Activated T-cell treated with anti-CD3 and anti-CD28 coated beads, Interleukin-2, amount 50 U/mL, for 4 hours (primary cell): ENCODE data around the gene TRAF5. TPM values are rescaled to one million over a fixed set of nuclear protein-coding genes. Genes with fewer than 3 reads are reported as not detected.

ENCODE experiments used
- ATAC-seq, 2 donors: fragments of 200-7000 bp; cut with Tn5 transposase; one replicate each; pipeline ENCODE4 v1.10.0; 2021
- DNase-seq: peaks from one replicate; pipeline ENCODE4 v3.0.0-alpha.2; 2020
- H3K27me3 Mint-ChIP-seq: one replicate; pipeline ENCODE4 v1.8.0; 2021; ENCODE audit warnings: low read depth, mixed read lengths
- H3K36me3 Mint-ChIP-seq: one replicate; pipeline ENCODE4 v1.8.0; 2022; ENCODE audit warnings: mixed read lengths; ENCODE audit not compliant: insufficient read depth
- H3K4me1 Mint-ChIP-seq: one replicate; pipeline ENCODE4 v1.8.0; 2021; ENCODE audit warnings: low read depth, mixed read lengths
- H3K4me3 Mint-ChIP-seq: one replicate; pipeline ENCODE4 v1.8.0; 2021; ENCODE audit warnings: mild to moderate bottlenecking, moderate library complexity, mixed read lengths
- H3K9me3 Mint-ChIP-seq: one replicate; pipeline ENCODE4 v1.8.0; 2021; ENCODE audit warnings: mixed read lengths
- total RNA-seq, 3 donors: library from RNA; stranded (reverse); gene quantifications; one replicate each; pipeline ENCODE4 v1.2.1, GENCODE V29; 2021

TRAF5 gene
- total RNA-seq, result 10 to 100 TPM; 16.3 to 20.6 (median 17.0) TPM

GRCh38 chr1:211326528-211327345, at the start of gene TRAF5:
TRAF5 (plus strand) TSS chr1:211326833; CDS start chr1:211353240, 26,407 bp downstream.
- no peaks in the 10 kb centered on the region for H3K9me3 Mint-ChIP-seq
- peak; percentile 27 to 36 for ATAC-seq
- H3K36me3 Mint-ChIP-seq, result peaks cover 7% of the 10 kb centered on the region
- peaks cover 77% of the 10 kb centered on the region for H3K4me1 Mint-ChIP-seq
- H3K4me3 Mint-ChIP-seq, result peak within 1 kb of the TSS; percentile 91
- no peaks in the 10 kb centered on the region for H3K27me3 Mint-ChIP-seq
- DNase-seq, result peak; percentile 46

GRCh38 chr1:211279340-211279739, 47.3 kb upstream of the TRAF5 start:
- no peak for DNase-seq
- Mint-ChIP-seq H3K9me3 (no peaks in the 10 kb centered on the region), H3K4me1 (no peaks in the 10 kb centered on the region), H3K27me3 (no peaks in the 10 kb centered on the region), H3K4me3 (no peak overlapping the region), H3K36me3 (peaks cover 9% of the 10 kb centered on the region)
- ATAC-seq, result peak; percentile 29 to 64

DNA sequence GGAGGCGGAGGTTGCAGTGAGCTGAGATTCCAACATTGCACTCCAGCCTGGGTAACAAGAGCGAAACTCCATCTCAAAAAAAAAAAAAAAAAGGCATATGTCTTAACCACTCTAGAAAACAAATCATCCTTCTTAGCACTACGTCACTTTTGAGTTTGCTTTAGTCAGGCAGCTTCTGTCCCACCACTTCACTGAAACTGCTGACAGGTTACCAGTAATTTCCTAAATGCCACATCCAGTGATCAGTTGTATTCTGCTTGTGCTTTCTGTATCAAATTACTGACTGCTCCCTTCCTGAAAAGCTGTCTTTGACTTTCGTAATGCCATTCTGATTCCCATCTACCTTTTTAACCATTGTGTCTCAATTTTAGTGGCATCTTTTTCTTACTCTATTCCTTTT, 45.7 kb upstream of the TRAF5 start:
- no peaks in the 10 kb centered on the region for H3K27me3 Mint-ChIP-seq
- H3K9me3 Mint-ChIP-seq, result no peaks in the 10 kb centered on the region
- ATAC-seq, result peak; percentile 80 to 89
- peaks cover 20% of the 10 kb centered on the region for H3K36me3 Mint-ChIP-seq
- H3K4me3 Mint-ChIP-seq, result no peak overlapping the region
- DNase-seq, result no peak
- peaks cover 2% of the 10 kb centered on the region for H3K4me1 Mint-ChIP-seq

GRCh38 chr1:211281320-211282022, 45.2 kb upstream of the TRAF5 start:
- DNase-seq (no peak), ATAC-seq (peak; percentile 31 to 33)
- Mint-ChIP-seq H3K4me1 (peaks cover 2% of the 10 kb centered on the region), H3K36me3 (peaks cover 23% of the 10 kb centered on the region), H3K9me3 (no peaks in the 10 kb centered on the region), H3K4me3 (no peak overlapping the region), H3K27me3 (no peaks in the 10 kb centered on the region)

DNA sequence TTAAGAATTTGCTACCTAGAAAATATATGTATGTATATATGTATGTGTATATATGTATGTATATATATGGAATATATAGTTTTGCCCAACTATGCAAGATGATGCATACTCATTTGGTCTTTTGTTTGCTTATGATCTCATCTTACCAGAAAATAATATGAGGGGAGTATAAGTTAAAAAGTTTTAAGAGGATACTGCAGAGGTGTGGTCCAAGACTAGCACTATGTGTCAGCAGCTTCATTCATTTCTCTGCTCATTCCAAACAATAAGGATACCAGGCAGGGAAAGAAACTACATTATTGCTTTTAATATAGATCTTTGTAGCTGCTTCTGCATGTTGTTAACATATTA, 44.6 kb upstream of the TRAF5 start:
- Mint-ChIP-seq H3K4me1 (peaks cover 2% of the 10 kb centered on the region), H3K27me3 (no peaks in the 10 kb centered on the region), H3K36me3 (peaks cover 27% of the 10 kb centered on the region), H3K4me3 (no peak overlapping the region), H3K9me3 (no peaks in the 10 kb centered on the region)
- DNase-seq (no peak), ATAC-seq (peak in 1 of 2 donors; percentile 33)

DNA sequence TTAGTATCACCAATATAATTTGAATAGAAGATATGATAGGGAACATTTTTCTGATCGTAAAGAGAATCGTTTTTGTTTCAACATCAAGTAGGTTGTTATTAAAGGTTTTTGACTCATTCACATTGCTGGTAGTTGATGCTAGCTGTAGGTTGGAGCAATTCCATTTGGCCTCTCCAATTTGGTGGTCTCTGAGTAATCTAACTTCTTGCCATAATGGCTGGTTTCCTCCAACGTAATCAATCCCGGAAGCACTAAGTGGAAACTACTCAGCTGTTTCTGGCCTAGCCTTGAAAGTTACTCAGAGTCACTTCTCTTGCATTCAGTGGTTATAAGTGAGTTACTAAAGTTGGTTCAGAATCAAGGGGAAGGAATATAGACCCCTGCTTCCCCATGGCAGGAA, 41.4 kb upstream of the TRAF5 start:
- Mint-ChIP-seq H3K4me1 (peaks cover 2% of the 10 kb centered on the region), H3K36me3 (peaks cover 41% of the 10 kb centered on the region), H3K4me3 (no peak overlapping the region)

DNA sequence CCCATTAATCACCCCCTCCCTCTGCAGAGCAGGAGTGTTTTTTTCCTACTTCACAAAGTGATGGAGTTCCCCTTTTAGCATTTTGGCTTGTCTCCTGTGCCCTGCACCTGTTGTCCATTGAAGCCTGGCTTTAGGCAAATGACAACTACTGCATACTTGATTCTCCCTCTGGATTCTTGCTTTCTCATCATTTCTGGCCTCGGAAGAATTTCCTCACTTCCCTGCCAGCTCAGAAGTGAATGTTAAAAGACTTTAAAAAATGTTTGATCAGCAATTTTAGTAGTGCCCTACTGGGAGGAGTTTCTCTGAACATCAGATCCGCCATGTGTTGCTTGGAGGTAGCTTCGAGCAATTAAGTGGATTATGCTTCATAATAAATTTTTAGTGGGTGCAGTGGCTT, 39.4 kb upstream of the TRAF5 start:
- ATAC-seq (no peak), DNase-seq (no peak)
- Mint-ChIP-seq H3K4me3 (no peak overlapping the region), H3K27me3 (no peaks in the 10 kb centered on the region), H3K36me3 (peaks cover 48% of the 10 kb centered on the region), H3K9me3 (no peaks in the 10 kb centered on the region), H3K4me1 (peaks cover 2% of the 10 kb centered on the region)

More for the DNA sequence above, 41.4 kb upstream of the TRAF5 start:
- DNase-seq (no peak), ATAC-seq (no peak)
- Mint-ChIP-seq H3K27me3 (no peaks in the 10 kb centered on the region), H3K9me3 (no peaks in the 10 kb centered on the region)

- no peaks in the 10 kb centered on the region for H3K27me3 Mint-ChIP-seq
- DNase-seq, result no peak
- no peak overlapping the region for H3K4me3 Mint-ChIP-seq
- peaks cover 38% of the 10 kb centered on the region for H3K36me3 Mint-ChIP-seq
- peaks cover 10% of the 10 kb centered on the region for H3K4me1 Mint-ChIP-seq
- no peaks in the 10 kb centered on the region for H3K9me3 Mint-ChIP-seq
- ATAC-seq, result no peak
Observed at GRCh38 chr1:211292411-211292810, 34.2 kb upstream of the TRAF5 start.

DNA sequence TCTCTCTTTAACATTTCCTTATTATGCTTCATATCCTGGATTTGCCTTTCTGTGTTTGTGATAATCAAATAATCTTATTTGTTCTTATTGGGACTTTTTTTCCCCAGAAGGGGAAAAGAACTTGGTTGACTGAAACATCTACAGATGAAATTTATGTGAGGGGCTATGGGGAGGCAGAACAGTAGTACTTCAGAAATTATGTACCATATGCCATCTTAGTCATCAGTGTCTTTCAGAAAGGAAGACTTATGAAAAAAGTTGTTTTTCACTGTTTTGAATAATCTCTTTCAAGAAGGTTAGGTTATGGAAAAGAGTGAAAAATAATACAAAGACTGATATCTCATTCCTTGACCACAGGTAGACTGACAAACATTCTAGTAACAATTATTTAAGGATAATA, 30.2 kb upstream of the TRAF5 start:
- DNase-seq (no peak), ATAC-seq (peak; percentile 57 to 73)
- Mint-ChIP-seq H3K36me3 (peaks cover 40% of the 10 kb centered on the region), H3K27me3 (no peaks in the 10 kb centered on the region), H3K4me1 (peaks cover 23% of the 10 kb centered on the region), H3K9me3 (no peaks in the 10 kb centered on the region), H3K4me3 (no peak overlapping the region)

DNA sequence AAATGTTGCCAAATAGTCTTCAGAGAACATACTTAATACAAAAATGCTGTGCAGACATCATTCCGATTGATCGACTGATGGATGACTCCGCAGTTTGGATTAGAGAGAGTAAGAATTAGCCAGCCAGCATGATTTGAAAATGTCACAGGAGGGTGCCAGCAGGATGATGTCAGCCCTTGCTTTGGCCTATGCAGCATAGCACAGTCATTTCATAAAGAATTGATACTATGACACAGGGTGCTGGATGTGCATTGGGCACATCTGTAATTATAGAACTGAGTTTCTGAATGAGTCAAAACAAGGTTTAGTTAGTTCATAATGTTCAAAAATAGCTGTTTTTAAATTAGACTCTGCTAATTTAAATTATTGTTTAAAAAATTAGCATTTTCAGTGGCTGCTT, 21.6 kb upstream of the TRAF5 start:
- Mint-ChIP-seq H3K4me1 (peaks cover 33% of the 10 kb centered on the region), H3K36me3 (peaks cover 30% of the 10 kb centered on the region), H3K9me3 (no peaks in the 10 kb centered on the region), H3K27me3 (no peaks in the 10 kb centered on the region), H3K4me3 (no peak overlapping the region)
- peak; percentile 100 for ATAC-seq
- no peak for DNase-seq

GRCh38 chr1:211309617-211310016, 17.0 kb upstream of the TRAF5 start:
- no peak overlapping the region for H3K4me3 Mint-ChIP-seq
- H3K9me3 Mint-ChIP-seq, result no peaks in the 10 kb centered on the region
- H3K4me1 Mint-ChIP-seq, result peaks cover 25% of the 10 kb centered on the region
- no peaks in the 10 kb centered on the region for H3K27me3 Mint-ChIP-seq
- ATAC-seq, result no peak
- H3K36me3 Mint-ChIP-seq, result peaks cover 33% of the 10 kb centered on the region
- no peak for DNase-seq

- Mint-ChIP-seq H3K36me3 (peaks cover 21% of the 10 kb centered on the region), H3K9me3 (no peaks in the 10 kb centered on the region), H3K4me1 (peaks cover 10% of the 10 kb centered on the region), H3K27me3 (no peaks in the 10 kb centered on the region), H3K4me3 (no peak overlapping the region)
- DNase-seq (no peak), ATAC-seq (no peak)
Observed at GRCh38 chr1:211313392-211313791, 13.2 kb upstream of the TRAF5 start.

- Mint-ChIP-seq H3K4me3 (no peak overlapping the region), H3K4me1 (peaks cover 37% of the 10 kb centered on the region), H3K27me3 (no peaks in the 10 kb centered on the region), H3K36me3 (peaks cover 1% of the 10 kb centered on the region), H3K9me3 (no peaks in the 10 kb centered on the region)
- ATAC-seq (no peak), DNase-seq (no peak)
Observed at GRCh38 chr1:211318576-211319280, 7.9 kb upstream of the TRAF5 start.

- H3K9me3 Mint-ChIP-seq, result no peaks in the 10 kb centered on the region
- DNase-seq (no peak), ATAC-seq (no peak)
- peaks cover 37% of the 10 kb centered on the region for H3K4me1 Mint-ChIP-seq
- no peak overlapping the region for H3K4me3 Mint-ChIP-seq
- H3K27me3 Mint-ChIP-seq, result no peaks in the 10 kb centered on the region
- H3K36me3 Mint-ChIP-seq, result no peaks in the 10 kb centered on the region
Observed at GRCh38 chr1:211319892-211320291, 6.7 kb upstream of the TRAF5 start.
